ENCODE measurements around the gene ARHGAP18.

ARHGAP18 gene

DNA sequence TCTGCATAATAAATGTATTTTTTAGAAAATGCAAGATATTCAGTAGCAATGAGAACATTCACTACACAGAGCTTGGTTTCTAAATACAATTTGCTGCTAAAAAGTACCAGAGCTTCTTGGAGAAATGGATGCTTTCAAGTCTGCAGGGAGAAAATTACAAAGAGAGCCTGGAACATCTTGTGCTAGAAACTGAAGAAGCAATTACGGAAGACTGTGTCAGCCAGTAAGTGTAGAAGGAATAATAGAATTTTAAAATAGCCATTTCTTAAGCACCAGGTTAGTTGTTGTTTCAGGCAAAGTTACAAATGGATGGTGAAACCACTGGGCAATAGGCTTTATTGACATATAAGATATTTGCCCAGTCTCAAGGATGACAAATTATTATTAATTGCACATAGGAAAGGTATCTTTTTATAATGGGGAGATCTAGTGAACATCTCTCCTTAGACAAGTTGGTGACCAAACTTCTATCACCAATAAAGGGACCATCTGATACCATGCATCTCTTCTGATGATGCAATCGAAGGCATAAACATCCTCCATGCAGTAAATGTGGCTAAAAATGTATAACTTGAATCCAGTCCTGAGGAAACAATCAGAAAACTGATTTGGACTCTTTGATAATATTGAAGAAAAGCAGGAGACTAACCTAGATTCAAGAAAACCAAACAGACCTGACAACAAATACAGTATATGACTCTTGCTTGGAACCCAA lies 81.7 kb downstream of the ARHGAP18 start:
- Histone ChIP-seq H3K27me3 (ENCODE audit: insufficient read depth, insufficient read length) (no peaks in the 10 kb centered on the region), H3K4me1 (ENCODE audit: insufficient read depth, insufficient read length) (no peaks in the 10 kb centered on the region)

GRCh38 chr6:129624488-129624887 lies 85.5 kb downstream of the ARHGAP18 start:
- Histone ChIP-seq H3K4me3 (ENCODE audit: insufficient read length, low read depth) (no peak overlapping the region), H3K36me3 (ENCODE audit: insufficient read depth, insufficient read length, low read length) (no peaks in the 10 kb centered on the region), H3K9ac (ENCODE audit: insufficient read length, low read depth) (no peak overlapping the region), H3K27me3 (ENCODE audit: insufficient read depth, insufficient read length) (no peaks in the 10 kb centered on the region), H3K9me3 (ENCODE audit: insufficient read depth, low read length) (no peaks in the 10 kb centered on the region), H3K4me1 (ENCODE audit: insufficient read depth, insufficient read length) (no peaks in the 10 kb centered on the region)
- DNase-seq (ENCODE audit: low read depth, low spot score), result no peak
- no peak for TF ChIP-seq ZNF274 (IDR thresholded peaks at IDR 0.05; ENCODE audit: low read depth, low read length)
- TF ChIP-seq SUZ12 (IDR thresholded peaks at IDR 0.05; ENCODE audit: extremely low read depth, insufficient read depth, insufficient read length), result no peak
- no peak for TF ChIP-seq YY1 (IDR thresholded peaks at IDR 0.05; ENCODE audit: insufficient read depth, insufficient read length)

More for the DNA sequence above, 81.7 kb downstream of the ARHGAP18 start:
- no peak for DNase-seq (ENCODE audit: low read depth, low spot score)
- Histone ChIP-seq H3K4me3 (ENCODE audit: insufficient read length, low read depth) (no peak overlapping the region), H3K9me3 (ENCODE audit: insufficient read depth, low read length) (no peaks in the 10 kb centered on the region), H3K36me3 (ENCODE audit: insufficient read depth, insufficient read length, low read length) (no peaks in the 10 kb centered on the region), H3K9ac (ENCODE audit: insufficient read length, low read depth) (no peak overlapping the region)
- TF ChIP-seq SUZ12 (IDR thresholded peaks at IDR 0.05; ENCODE audit: extremely low read depth, insufficient read depth, insufficient read length) (no peak), YY1 (IDR thresholded peaks at IDR 0.05; ENCODE audit: insufficient read depth, insufficient read length) (no peak)

GRCh38 chr6:129623008-129623732 lies 86.8 kb downstream of the ARHGAP18 start:
- Histone ChIP-seq H3K9me3 (ENCODE audit: insufficient read depth, low read length) (no peaks in the 10 kb centered on the region), H3K27me3 (ENCODE audit: insufficient read depth, insufficient read length) (no peaks in the 10 kb centered on the region), H3K9ac (ENCODE audit: insufficient read length, low read depth) (no peak overlapping the region), H3K4me3 (ENCODE audit: insufficient read length, low read depth) (no peak overlapping the region), H3K4me1 (ENCODE audit: insufficient read depth, insufficient read length) (no peaks in the 10 kb centered on the region), H3K36me3 (ENCODE audit: insufficient read depth, insufficient read length, low read length) (no peaks in the 10 kb centered on the region)
- no peak for DNase-seq (ENCODE audit: low read depth, low spot score)
- TF ChIP-seq SUZ12 (IDR thresholded peaks at IDR 0.05; ENCODE audit: extremely low read depth, insufficient read depth, insufficient read length) (no peak), ZNF274 (IDR thresholded peaks at IDR 0.05; ENCODE audit: low read depth, low read length) (no peak), YY1 (IDR thresholded peaks at IDR 0.05; ENCODE audit: insufficient read depth, insufficient read length) (no peak)

- DNase-seq (ENCODE audit: low read depth, low spot score), result no peak
- Histone ChIP-seq H3K4me3 (ENCODE audit: insufficient read length, low read depth) (no peak overlapping the region), H3K9ac (ENCODE audit: insufficient read length, low read depth) (no peak overlapping the region), H3K36me3 (ENCODE audit: insufficient read depth, insufficient read length, low read length) (no peaks in the 10 kb centered on the region), H3K9me3 (ENCODE audit: insufficient read depth, low read length) (no peaks in the 10 kb centered on the region), H3K27me3 (ENCODE audit: insufficient read depth, insufficient read length) (no peaks in the 10 kb centered on the region), H3K4me1 (ENCODE audit: insufficient read depth, insufficient read length) (no peaks in the 10 kb centered on the region)
- TF ChIP-seq SUZ12 (IDR thresholded peaks at IDR 0.05; ENCODE audit: extremely low read depth, insufficient read depth, insufficient read length) (no peak), ZNF274 (IDR thresholded peaks at IDR 0.05; ENCODE audit: low read depth, low read length) (no peak), YY1 (IDR thresholded peaks at IDR 0.05; ENCODE audit: insufficient read depth, insufficient read length) (no peak)
Observed at GRCh38 chr6:129621252-129621651, 88.7 kb downstream of the ARHGAP18 start.

GRCh38 chr6:129620234-129620610 lies 89.8 kb downstream of the ARHGAP18 start:
- no peak for DNase-seq (ENCODE audit: low read depth, low spot score)
- Histone ChIP-seq H3K4me3 (ENCODE audit: insufficient read length, low read depth) (no peak overlapping the region), H3K9me3 (ENCODE audit: insufficient read depth, low read length) (no peaks in the 10 kb centered on the region), H3K4me1 (ENCODE audit: insufficient read depth, insufficient read length) (no peaks in the 10 kb centered on the region), H3K36me3 (ENCODE audit: insufficient read depth, insufficient read length, low read length) (no peaks in the 10 kb centered on the region), H3K27me3 (ENCODE audit: insufficient read depth, insufficient read length) (no peaks in the 10 kb centered on the region), H3K9ac (ENCODE audit: insufficient read length, low read depth) (no peak overlapping the region)
- no peak for TF ChIP-seq YY1 (IDR thresholded peaks at IDR 0.05; ENCODE audit: insufficient read depth, insufficient read length)
- no peak for TF ChIP-seq ZNF274 (IDR thresholded peaks at IDR 0.05; ENCODE audit: low read depth, low read length)
- TF ChIP-seq SUZ12 (IDR thresholded peaks at IDR 0.05; ENCODE audit: extremely low read depth, insufficient read depth, insufficient read length), result no peak

GRCh38 chr6:129619579-129620233 lies 90.3 kb downstream of the ARHGAP18 start:
- no peaks in the 10 kb centered on the region for H3K27me3 ChIP-seq (ENCODE audit: insufficient read depth, insufficient read length)
- DNase-seq (ENCODE audit: low read depth, low spot score), result no peak
- no peaks in the 10 kb centered on the region for H3K4me1 ChIP-seq (ENCODE audit: insufficient read depth, insufficient read length)
- H3K9ac ChIP-seq (ENCODE audit: insufficient read length, low read depth), result no peak overlapping the region
- no peaks in the 10 kb centered on the region for H3K9me3 ChIP-seq (ENCODE audit: insufficient read depth, low read length)
- no peaks in the 10 kb centered on the region for H3K36me3 ChIP-seq (ENCODE audit: insufficient read depth, insufficient read length, low read length)
- H3K4me3 ChIP-seq (ENCODE audit: insufficient read length, low read depth), result no peak overlapping the region
- no peak for TF ChIP-seq SUZ12 (IDR thresholded peaks at IDR 0.05; ENCODE audit: extremely low read depth, insufficient read depth, insufficient read length)
- no peak for TF ChIP-seq YY1 (IDR thresholded peaks at IDR 0.05; ENCODE audit: insufficient read depth, insufficient read length)

DNA sequence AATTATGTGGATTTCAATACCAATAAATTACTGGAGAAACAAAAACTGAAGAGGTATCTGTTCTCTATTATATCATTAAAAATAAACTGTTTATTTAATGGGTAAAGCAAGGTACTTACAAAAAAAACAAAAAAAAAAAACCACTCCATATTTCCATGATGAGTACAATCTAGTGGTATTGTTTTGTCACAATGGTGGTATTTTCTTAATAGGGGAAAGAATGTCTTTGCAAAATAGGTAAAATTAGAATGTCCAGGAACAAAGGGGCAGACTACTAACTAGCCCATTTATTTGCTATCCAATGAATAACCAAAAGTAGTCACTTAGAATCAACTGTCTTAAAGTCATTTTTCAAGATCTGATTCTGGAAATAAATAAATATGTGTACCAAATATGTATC lies 92.0 kb downstream of the ARHGAP18 start:
- TF ChIP-seq ZNF274 (IDR thresholded peaks at IDR 0.05; ENCODE audit: low read depth, low read length) (no peak), YY1 (IDR thresholded peaks at IDR 0.05; ENCODE audit: insufficient read depth, insufficient read length) (no peak), SUZ12 (IDR thresholded peaks at IDR 0.05; ENCODE audit: extremely low read depth, insufficient read depth, insufficient read length) (no peak)
- no peaks in the 10 kb centered on the region for H3K36me3 ChIP-seq (ENCODE audit: insufficient read depth, insufficient read length, low read length)
- no peaks in the 10 kb centered on the region for H3K4me1 ChIP-seq (ENCODE audit: insufficient read depth, insufficient read length)

More for the DNA sequence above, 92.0 kb downstream of the ARHGAP18 start:
- DNase-seq (ENCODE audit: low read depth, low spot score), result no peak
- Histone ChIP-seq H3K9me3 (ENCODE audit: insufficient read depth, low read length) (no peaks in the 10 kb centered on the region), H3K27me3 (ENCODE audit: insufficient read depth, insufficient read length) (no peaks in the 10 kb centered on the region), H3K4me3 (ENCODE audit: insufficient read length, low read depth) (no peak overlapping the region), H3K9ac (ENCODE audit: insufficient read length, low read depth) (no peak overlapping the region)
